Stomach smooth muscle (tissue), 2 donors: ENCODE results near the gene STARD5.

Experiments
- H3K27ac ChIP-seq: one replicate; pipeline ENCODE4 v1.7.0; 2013; ENCODE audit warnings: mild to moderate bottlenecking, low read length, inconsistent platforms
- H3K27me3 ChIP-seq, 2 donors: one replicate each; pipeline ENCODE4 v1.7.0; 2013; ENCODE audit warnings: low read length in 2 of 2; ENCODE audit not compliant: insufficient read depth in 2 of 2, control insufficient read depth in 1 of 2
- H3K36me3 ChIP-seq, 2 donors: one replicate each; pipeline ENCODE4 v1.7.0; 2013; ENCODE audit warnings: low read length in 2 of 2; ENCODE audit not compliant: control insufficient read depth in 2 of 2, insufficient read depth in 2 of 2
- H3K4me1 ChIP-seq: one replicate; pipeline ENCODE4 v1.7.0; 2013; ENCODE audit warnings: low read length; ENCODE audit not compliant: control insufficient read depth, insufficient read depth
- H3K4me3 ChIP-seq, 2 donors: one replicate each; pipeline ENCODE4 v1.7.0; 2013; ENCODE audit warnings: low read length in 2 of 2
- H3K9ac ChIP-seq, 2 donors: one replicate each; pipeline ENCODE4 v1.7.0; 2013; ENCODE audit warnings: low read length in 2 of 2, mild to moderate bottlenecking in 1 of 2
- H3K9me3 ChIP-seq, 2 donors: one replicate each; pipeline ENCODE4 v1.7.0; 2013; ENCODE audit warnings: low read length in 2 of 2; ENCODE audit not compliant: control insufficient read depth in 2 of 2
- donor health status: healthy.
- donor health status: Pancreatic carcinoma.

STARD5 gene

DNA sequence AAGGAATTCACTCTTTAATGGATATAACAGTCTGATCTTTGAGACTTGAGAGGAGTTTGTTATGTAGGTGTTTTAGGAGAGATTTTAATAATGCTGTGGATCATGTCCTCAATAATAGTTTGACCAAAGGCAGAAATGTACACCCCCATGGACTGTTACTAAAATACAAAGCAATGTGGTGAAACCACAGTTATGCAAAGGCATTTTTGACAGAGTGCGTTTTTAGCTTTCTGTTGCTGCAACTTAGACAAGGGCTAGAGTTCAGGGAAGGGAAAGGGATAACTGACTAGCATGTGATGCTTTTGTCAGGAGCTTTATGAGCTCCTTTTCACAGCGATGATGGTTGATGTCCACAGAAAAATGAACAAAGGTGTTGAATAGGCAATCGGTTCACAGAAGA, 3.6 kb upstream of the STARD5 start:
- H3K27ac ChIP-seq, result no peak overlapping the region
- no peaks in the 10 kb centered on the region for H3K9me3 ChIP-seq
- H3K4me3 ChIP-seq, result no peak overlapping the region
- H3K9ac ChIP-seq, result no peak overlapping the region
- peaks cover 8% of the 10 kb centered on the region for H3K4me1 ChIP-seq
- no peaks in the 10 kb centered on the region for H3K36me3 ChIP-seq
- H3K27me3 ChIP-seq, result no peaks in the 10 kb centered on the region

DNA sequence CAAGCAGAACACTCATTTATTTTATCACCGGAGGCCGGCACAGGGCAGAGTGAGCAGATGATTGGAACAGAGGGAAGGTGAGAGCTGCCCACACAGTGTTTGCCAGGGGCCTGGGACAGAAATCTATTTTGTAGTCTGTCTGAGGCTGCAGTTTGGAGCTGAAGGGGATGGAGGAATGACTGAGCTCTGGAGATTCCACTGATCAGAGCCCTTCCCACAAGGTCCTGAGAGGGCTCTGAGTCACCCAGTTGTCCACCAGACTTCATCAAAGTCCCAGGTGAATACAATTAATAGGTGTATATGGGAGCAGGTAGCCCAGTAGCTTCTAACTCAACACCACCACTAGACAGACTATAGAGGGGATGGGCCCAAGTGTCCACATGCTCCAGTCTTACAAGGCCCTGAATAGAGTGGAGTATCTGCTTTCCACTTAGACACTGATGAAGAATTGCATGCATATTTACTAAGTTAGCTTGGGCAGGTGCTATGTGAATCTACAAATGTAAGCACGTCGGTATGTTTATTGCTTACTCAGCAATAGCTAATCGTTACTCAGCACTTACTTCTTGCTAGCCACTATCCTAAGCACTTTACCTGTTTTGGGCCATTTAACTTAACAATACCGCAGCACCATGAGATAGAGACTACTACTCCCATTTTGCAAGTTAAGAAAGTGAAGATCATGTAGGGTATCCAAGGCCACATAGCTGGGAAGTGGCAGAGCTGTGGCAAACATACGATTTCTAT, 2.7 kb upstream of the STARD5 start:
- Histone ChIP-seq H3K9me3 (no peaks in the 10 kb centered on the region), H3K9ac (no peak overlapping the region), H3K36me3 (no peaks in the 10 kb centered on the region), H3K4me1 (peaks cover 13% of the 10 kb centered on the region), H3K27ac (no peak overlapping the region), H3K27me3 (no peaks in the 10 kb centered on the region), H3K4me3 (no peak overlapping the region)

DNA sequence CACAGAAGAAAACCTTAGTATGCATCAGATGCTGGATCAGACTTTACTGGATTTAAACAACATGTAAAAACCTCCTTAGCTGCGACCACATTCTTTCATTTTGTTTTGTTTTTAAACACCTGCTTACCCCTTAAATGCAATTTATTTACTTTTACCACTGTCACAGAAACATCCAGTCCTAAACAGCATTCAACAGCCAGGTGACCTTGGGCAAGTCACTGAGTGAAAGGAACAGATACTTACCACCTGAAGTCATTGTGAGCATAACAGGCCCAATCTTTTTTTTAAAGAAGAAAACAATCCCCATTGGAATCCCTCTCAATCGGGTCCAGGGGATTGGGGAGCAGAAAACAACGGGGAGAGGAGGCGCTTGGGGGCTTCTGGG, 390 bp downstream of the STARD5 start:
- Histone ChIP-seq H3K4me3 (peak overlapping the region; percentile 70 to 92), H3K36me3 (peaks cover 0 to 6% of the 10 kb centered on the region in 2 donors), H3K27ac (peak overlapping the region; percentile 41), H3K4me1 (peaks cover 13% of the 10 kb centered on the region), H3K9me3 (no peaks in the 10 kb centered on the region), H3K27me3 (no peaks in the 10 kb centered on the region), H3K9ac (peak overlapping the region; percentile 66 to 80)

DNA sequence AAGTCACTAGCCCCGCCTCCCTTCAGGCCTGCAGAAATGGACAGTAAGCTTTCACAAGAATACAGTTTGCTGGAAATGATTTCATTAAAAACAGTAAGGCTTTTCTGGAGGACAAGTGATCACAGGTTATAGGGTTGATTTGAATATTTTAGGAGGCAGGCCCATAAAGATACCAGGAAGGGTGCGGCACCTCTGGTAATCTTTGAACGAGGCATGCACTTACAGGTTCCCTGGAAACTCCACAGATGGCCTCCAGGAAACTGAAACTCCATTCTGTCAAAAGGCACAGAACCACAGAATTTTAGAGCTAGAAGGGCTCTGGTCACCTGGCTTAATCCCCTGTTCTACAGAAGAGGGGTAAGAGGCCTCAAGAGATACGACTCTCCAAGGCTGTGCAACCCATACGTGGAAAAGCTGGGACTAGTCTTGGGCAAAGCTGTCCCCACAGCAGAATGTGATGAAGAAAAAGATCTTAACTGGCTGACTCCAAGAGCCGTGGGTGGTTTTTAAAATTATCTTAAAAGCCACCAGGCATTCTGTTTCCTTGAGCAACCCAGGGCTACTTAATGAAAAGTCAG, 1.2 kb downstream of the STARD5 start:
- Histone ChIP-seq H3K36me3 (peaks cover 0 to 7% of the 10 kb centered on the region in 2 donors), H3K27ac (no peak overlapping the region), H3K9me3 (no peaks in the 10 kb centered on the region), H3K9ac (no peak overlapping the region), H3K4me3 (peak overlapping the region; percentile 33 to 40), H3K27me3 (no peaks in the 10 kb centered on the region), H3K4me1 (peaks cover 13% of the 10 kb centered on the region)

DNA sequence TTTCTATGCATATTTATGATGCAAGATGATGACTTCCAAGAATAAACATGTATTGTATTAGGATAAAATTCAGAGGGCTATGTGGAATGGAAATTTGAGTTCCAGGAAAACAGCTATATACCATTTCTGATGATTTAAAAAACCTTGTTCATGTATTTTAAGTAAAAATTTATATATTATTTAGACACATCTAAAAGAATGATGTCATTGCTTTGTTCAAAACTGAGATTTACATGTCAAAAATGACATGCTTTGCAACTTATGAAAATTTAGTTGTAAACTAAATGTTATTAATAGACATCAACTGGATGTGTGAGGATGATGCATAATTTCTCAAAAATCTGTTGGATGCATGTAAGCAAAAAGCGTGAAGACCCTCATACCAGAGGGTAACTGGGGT, 2.3 kb downstream of the STARD5 start:
- Histone ChIP-seq H3K27me3 (no peaks in the 10 kb centered on the region), H3K9me3 (no peaks in the 10 kb centered on the region), H3K27ac (no peak overlapping the region), H3K4me3 (no peak overlapping the region), H3K4me1 (peaks cover 13% of the 10 kb centered on the region), H3K9ac (no peak overlapping the region), H3K36me3 (peaks cover 3 to 13% of the 10 kb centered on the region in 2 donors)

DNA sequence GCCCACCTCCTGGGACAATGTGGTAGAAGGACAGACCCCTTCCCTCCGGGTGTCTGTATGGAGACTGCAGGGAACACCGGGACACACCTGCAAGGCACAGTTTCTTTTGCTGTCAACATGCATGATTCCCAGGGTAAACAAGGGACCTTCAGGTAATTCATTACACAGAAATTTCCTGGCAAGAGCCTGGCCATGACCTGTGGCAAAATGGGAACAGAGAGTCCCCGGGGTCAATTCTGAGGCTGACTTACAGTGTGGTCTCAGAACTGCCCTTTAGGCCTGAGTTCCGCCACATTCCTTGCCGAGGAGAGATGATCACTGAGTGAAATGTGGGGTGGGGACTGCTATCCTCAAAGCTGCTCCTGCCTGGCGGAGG, 6.3 kb downstream of the STARD5 start:
- Histone ChIP-seq H3K27me3 (no peaks in the 10 kb centered on the region), H3K9me3 (no peaks in the 10 kb centered on the region), H3K36me3 (peaks cover 4 to 16% of the 10 kb centered on the region in 2 donors), H3K4me1 (peaks cover 13% of the 10 kb centered on the region), H3K27ac (no peak overlapping the region), H3K9ac (no peak overlapping the region), H3K4me3 (no peak overlapping the region)

DNA sequence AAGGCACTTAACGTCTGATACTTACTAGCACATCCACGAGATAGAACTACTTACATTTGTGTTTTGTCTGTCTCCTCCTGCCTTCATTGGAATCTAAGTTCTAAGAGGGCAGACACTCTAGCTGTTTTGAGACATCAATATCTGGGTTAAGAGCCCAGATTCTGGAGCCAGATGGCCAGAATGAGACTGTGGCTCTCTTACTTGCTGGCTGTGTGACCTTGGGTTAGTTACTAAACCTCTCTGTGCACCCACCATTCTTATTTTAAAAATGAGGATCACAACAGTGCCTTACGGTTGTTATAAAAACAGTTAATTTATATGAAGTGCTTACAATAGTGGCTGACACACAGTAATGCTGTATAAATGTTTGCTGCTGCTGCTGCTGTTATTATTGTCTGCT, 7.7 kb downstream of the STARD5 start:
- Histone ChIP-seq H3K27ac (no peak overlapping the region), H3K4me1 (peaks cover 12% of the 10 kb centered on the region), H3K4me3 (no peak overlapping the region), H3K27me3 (no peaks in the 10 kb centered on the region), H3K9ac (no peak overlapping the region), H3K36me3 (peaks cover 5 to 16% of the 10 kb centered on the region in 2 donors), H3K9me3 (no peaks in the 10 kb centered on the region)

DNA sequence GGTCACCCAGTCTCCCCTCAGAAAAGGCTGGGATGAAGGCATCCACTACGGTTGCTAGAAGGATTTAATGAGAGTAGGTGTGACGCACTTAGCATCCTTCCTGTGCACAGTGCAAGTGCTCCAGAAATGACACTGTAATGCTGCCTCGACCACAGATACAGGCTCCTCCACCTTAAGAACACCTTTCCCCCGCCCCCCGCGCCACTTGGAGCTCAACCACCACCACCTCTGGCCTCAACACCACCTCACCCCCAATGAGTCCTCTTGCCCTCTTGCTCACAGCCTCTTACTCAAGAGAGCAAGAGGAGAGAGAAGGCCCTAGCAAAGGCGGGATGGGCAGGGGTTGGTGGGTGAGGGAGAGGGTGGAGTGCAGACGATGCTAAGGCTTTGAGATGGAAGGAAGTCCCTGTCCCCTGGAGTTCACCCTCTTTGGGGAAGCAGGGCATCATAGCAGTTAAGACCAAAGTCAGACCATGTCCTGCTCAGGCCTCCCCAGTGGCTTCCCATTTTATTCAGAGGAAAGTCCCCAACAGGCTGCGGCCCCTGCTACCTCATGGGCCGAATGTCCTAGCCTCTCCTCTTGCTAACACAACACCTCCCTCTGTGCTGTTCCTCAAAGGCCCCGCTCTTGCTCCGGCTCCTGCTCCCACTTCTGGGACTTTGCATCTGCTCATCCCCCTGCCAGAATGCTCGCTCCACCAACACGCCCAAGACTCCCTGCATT, 8.3 kb downstream of the STARD5 start:
- Histone ChIP-seq H3K9ac (no peak overlapping the region), H3K27ac (no peak overlapping the region), H3K36me3 (peaks cover 5 to 15% of the 10 kb centered on the region in 2 donors), H3K4me1 (peaks cover 18% of the 10 kb centered on the region), H3K27me3 (no peaks in the 10 kb centered on the region), H3K4me3 (no peak overlapping the region), H3K9me3 (no peaks in the 10 kb centered on the region)

DNA sequence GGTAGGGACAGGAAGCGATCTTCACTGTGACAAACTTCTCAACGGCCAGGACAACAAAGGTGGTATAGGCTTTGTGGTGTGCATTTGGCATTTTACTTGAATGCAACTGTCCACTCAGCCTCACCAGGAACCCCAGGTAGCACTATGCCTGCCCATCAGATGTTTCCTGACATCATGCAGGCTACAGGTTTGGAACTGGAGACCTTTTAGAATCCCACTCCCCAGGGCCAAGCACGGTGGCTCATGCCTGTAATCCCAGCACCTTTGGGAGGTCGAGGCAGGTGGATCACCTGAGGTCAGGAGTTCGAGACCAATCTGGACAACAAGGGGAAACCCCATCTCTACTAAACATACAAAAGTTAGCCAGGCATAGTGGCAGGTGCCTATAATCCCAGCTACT, 9.6 kb downstream of the STARD5 start:
- no peak overlapping the region for H3K27ac ChIP-seq
- H3K4me3 ChIP-seq, result no peak overlapping the region
- H3K27me3 ChIP-seq, result no peaks in the 10 kb centered on the region
- H3K9me3 ChIP-seq, result no peaks in the 10 kb centered on the region
- H3K36me3 ChIP-seq, result peaks cover 5 to 16% of the 10 kb centered on the region in 2 donors
- no peak overlapping the region for H3K9ac ChIP-seq
- peaks cover 19% of the 10 kb centered on the region for H3K4me1 ChIP-seq

DNA sequence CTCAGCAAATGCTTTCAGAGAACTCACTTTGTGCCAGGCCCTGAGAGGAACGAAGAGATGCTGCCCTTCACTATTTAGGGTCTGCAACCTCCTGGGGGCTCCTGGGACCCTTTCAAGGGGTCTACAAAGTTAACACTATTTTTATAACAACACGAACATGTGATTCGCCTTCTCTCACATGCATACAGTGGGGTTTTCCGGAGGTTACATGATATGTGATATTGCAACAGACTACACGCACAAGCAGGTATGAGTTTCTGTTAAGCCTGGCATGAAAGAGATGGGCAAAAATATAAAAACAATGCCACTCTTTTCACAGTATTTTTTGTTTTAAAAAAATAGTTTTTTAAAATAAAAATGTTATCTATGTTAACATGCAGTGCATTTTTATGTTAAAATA, 10.3 kb downstream of the STARD5 start:
- no peak overlapping the region for H3K4me3 ChIP-seq
- H3K27ac ChIP-seq, result peak overlapping the region; percentile 46
- H3K9me3 ChIP-seq, result no peaks in the 10 kb centered on the region
- no peak overlapping the region for H3K9ac ChIP-seq
- H3K36me3 ChIP-seq, result peaks cover 5 to 16% of the 10 kb centered on the region in 2 donors
- H3K27me3 ChIP-seq, result no peaks in the 10 kb centered on the region
- H3K4me1 ChIP-seq, result peaks cover 19% of the 10 kb centered on the region
